Activated gamma-delta T cell treated with Interleukin-2 at 50 U/mL for 16 hours (primary cell): ENCODE data around the gene COL4A4.

Experiments
- DNase-seq: peaks from one replicate; pipeline ENCODE4 v3.0.0-alpha.2; 2020

COL4A4 gene

DNA sequence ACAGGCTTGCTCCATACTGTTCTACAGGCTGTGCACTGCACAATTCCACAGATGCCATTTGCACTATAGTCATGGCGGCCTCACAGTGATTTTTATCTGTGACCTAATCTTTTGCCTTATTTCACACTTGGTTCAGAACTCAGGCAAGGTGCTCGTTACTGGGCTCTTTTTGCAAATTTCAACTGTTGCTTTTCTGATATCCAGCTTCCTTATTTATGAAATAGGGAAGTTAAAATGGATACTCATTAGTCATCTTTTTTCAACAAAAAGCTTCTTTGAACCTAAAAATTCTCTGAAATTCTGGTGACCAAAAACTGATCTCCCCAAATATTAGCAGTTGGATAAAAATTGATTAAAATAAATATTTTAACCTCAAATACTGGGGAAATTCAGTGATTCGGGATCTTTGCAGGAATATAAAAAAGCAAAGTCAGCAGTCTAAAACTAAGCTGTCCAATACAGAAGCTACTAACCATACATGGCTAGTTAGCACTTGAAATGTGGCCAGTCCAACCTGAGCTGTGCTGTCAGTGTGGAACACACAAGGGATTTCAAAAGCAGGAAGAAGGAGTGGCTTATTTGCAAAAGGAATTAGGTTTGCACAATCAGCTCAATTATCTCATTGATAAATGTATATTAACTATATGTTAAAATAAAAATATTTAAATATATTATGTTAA, 134.4 kb downstream of the COL4A4 start:
- no peak for DNase-seq

DNA sequence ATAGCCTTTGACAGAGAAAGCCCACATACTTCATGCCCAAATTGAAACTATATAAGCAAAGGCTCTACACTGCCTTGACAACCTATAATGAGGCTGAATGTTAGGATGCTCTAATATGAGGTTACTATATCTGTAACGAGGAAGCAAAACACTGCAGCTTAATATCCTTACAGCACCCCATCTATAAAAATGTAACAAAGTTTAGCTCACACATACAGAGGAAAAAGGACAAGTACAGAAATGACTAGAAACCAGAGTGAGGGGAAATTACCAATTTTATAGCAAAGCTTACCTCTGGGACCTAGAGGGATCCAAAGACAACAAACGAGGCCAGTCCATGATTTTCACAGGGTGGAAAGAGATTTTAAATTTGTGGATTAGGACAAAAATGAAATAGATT, 138.5 kb downstream of the COL4A4 start:
- no peak for DNase-seq

DNA sequence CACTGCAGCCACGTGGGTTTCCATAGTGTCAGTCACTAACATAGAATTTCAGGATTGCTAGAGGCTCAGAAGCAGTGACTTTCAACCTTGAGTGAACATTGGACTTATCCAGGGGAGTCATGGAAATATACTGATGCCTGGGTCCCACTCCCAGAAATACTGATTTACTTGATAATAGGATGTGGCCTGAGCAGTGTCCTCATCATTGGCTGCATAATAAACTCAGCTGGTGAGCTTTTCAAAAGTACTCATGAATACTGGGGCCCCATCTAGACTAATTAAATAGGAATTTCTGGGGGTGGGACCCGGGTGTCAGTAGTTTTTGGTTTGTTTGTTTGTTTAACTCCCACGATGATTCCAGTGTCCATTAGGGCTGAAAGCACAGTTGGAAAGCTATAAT, 141.4 kb downstream of the COL4A4 start:
- no peak for DNase-seq

DNA sequence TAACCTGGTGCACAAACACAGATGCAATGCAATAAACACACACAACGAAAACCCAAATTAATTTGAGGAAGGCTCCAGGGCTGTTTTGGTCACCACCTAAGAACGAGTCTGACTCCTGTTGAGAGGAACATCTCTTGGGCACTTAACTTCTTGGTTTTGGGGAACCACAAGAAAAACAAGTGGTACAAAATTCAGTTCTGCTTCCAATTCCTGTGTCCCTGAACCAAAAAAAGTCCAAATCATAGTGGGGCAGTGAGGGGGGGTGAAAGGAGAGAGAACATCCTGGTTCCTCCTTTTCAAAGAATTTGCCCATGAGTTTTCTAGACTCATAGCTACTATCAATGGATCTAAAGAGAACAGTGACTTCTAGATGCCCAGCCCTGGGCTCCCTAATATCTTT, 143.6 kb downstream of the COL4A4 start:
- DNase-seq, result no peak

DNA sequence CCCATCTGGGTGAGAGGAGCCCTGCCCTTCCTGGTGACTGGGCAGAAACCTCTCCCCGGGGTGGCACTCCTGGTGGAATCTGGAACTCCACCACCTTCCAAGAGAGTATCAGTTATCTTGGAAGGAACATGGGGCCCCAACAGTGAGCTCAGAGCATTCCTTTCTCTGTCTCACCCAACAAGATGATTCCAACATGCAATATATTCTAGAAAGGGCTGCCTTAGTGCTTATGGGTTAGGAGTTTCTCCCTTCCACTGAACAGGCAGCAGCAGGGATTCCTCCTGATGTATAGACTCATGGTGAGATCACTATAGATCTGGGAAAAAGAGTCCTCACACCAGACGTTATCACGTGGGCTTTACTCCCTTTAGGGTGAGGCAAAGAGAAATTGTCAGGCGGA, 147.1 kb downstream of the COL4A4 start:
- no peak for DNase-seq

DNA sequence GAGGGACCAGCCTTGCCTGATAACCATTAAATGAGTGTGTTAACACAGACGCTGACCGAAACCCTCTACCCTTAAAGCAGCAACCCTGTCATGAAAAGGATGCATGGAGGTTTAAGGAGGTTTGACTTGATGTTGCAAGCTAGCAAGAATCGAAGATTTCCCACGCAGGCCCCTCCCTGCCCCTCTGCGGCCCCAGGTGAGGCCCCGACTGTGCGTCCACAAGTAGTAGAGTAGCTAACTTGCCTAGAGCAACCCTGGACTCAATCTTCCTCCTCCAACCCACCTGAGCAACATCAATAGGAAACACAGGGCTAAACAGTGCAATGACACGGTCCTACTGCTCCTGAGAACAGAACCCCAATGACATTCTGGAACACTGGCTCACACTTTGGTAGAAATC, 150.1 kb downstream of the COL4A4 start:
- DNase-seq, result no peak

DNA sequence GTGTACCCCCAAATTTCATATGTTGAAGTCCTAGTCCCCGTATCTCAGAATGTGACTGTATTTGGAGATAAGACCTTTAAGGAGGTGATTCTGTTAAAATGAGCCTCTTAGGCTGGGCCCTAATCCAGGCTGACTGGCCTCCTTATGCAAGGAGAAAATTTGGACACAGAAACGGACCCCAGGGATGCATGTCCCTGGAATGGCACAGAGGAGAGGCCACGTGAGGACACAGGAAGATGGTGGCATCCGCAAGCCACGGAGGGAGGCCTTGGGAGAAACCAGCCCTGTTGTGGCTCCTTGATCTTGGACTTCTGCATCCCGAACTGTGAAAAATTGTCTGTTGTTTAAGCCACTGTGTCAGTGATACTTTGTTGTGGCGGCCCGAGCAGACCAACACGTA, 150.7 kb downstream of the COL4A4 start:
- DNase-seq, result no peak

DNA sequence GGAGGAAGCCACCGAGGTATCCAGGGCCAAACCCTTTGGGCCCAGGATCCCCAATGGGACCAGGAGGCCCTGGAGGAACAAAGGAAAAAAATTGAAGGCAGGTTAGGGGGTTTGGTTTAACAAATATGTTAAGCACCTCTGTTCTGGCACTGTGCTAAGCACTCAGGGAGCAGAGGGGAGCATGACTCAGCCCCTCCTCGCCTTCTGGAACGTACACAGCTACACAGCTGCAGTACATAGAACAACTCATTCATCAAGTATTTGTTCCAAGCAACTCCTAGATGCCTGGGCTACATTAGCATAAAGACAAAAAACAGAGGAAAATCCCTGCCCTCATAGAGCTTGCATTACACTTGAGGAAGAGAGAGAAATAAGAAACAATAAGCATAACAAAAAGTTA, 153.6 kb downstream of the COL4A4 start:
- DNase-seq, result no peak

DNA sequence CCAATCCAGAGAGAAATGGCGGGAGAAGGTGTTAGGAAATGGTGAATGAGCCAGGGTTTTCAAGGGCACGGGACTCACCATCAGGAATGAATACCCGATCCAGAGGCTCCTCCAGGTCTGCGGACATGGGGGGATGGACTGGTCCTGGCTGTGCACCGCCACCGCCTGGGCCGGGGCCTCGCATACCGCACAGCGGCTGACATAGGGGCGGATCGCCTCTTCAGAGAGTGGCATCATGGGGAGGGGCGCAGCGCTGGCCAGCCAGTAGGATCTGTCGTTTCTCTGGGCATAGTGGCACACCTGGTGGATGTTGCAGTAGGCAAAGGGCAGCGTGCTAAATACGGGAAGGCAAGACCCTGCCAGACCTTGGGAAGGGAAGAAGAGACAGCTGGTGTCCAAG, 156.1 kb downstream of the COL4A4 start:
- no peak for DNase-seq

DNA sequence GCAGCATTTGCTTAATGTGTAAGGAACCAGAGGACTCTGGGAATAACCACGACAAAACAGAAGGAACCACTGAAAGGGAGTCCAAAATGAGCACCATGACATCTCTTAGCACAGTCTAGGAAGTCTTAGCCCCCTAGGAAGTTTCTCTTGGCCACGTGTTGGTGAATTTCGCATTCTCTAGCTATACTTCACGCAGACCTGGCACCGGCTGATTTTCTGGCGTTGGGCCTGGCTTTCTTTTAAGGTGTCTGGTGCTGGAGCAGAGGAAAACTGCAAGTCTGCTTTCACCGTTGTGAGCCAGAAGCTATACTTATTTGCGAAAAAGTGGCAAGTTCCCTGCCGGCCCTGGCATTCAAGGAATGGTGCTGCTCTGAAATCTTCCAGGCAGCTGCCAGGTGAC, 156.9 kb downstream of the COL4A4 start:
- DNase-seq, result no peak

DNA sequence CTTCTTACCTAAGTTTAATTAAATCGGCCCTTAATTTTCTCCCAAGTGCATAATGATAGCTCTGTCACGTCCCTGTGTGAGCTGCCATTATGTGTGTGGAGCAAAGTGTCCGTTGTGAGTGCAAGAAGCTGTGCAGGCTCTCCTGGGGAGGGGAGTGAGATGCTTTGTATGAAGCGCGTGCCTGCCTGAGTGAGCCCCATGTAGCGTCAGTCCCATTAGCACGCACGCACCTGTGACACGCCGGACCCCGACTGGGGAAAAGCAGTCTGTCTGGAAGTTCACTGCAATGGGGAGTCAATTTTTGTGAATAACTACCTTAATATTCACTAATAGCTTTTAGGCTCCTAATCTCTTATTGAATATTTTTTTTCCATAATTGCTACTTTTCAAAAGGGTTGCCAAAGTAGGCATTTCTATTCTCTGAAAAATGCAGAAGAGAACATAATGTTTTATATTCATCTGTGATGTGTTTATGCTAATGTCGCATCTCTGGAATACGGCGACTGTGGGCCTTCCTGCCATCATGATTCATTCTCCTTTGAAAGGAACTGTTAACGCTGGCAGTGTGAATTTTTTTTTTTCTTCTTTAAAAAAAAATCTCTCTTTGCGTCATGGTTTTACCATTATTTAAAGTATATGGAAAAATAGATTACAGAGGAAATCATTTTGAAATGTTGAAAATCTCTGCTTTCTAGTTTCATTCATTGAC, 157.7 kb downstream of the COL4A4 start:
- no peak for DNase-seq

DNA sequence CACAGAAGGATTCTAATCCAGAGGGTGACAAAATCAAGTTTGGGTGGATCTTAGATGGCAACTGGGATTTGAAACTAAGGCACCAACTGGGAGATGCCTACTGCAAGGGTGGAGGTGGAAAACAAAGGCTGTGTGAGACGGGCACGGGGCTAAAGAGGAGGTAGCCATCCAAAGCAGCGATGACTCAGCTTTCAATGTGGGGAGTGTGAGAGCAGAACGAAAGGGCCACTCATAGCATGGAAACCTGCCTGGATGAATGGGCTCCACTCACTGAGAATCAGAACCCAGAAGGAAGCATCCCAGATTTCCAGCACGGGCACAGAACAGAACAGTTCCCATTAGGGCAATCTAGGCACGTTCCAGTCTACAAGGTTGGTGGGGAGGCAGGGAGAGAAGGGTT, 159.5 kb downstream of the COL4A4 start:
- no peak for DNase-seq

DNA sequence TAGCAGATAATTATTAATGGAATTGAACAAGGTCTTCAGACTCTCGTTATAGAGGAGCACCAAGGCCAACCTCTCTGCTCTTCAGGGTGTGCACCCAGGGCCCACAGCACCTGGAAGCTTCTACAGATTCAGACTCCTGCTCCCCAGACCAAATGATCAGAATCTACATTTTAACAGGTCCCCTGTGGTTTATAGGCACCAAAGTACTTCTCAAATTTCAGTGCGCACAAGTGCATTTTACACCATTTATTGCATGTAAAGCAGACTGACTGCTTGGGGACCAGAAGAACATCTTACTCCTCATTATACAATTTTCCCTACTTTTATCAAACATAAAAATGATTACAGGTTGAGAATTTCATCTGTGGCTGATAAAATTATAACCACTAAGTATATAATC, 163.9 kb downstream of the COL4A4 start:
- no peak for DNase-seq

DNA sequence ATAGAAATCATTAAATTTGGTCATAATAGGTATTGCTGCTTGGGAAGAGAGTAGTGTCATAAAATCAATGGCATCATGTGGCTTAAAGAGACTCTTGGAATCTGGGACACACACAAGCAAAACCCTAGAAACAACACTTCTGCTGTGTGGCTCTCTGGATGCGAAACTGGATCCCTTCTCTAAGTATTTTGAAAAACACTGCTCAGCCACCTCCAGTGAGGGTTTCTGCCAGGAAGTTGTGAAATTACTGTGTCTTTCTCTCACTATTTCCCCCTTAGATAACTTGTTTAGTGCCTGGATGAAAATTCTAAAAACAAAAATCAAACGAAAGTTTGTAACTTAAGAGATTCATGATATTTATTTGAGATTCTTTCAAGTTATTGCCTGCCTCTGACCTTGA, 164.3 kb downstream of the COL4A4 start:
- DNase-seq, result no peak

DNA sequence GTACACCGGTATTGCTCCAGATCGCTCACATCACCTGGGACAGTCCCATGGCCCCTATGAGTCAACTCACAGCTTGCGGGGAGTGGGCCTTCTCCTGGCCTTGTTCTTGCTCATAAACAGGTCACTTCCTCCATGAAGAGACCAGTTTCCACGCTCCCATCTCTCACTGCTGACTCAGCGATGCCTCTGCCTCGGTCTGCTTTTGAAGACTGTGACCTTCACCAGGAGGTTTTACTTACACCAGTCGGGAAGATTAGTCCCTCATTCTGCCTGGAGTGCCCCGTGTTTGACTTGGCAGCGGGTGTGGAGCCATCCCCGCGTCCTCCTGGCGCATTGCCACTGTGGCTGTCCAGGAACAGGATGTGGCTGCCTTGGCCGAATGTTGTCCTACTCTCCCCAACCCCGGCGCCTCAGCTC, 168.4 kb downstream of the COL4A4 start:
- no peak for DNase-seq

DNA sequence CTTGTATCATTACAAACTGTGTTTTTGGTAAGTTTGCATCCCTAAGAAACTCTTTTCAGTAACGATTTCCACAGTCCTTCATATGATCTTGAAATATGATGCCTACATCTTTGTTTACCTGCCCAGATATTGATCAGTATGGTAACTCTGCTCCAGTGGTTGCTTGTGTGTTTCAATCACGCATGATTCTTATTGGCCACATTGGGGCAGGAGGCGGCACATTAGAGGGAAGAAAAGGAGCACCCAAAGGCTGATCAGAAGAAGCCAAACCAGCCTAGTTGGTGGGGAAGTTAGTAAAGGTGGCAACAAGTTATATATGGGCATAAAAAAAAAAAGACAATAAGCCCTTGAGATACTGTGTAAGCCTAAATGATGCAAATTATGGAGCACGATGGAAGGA, 169.2 kb downstream of the COL4A4 start:
- no peak for DNase-seq

DNA sequence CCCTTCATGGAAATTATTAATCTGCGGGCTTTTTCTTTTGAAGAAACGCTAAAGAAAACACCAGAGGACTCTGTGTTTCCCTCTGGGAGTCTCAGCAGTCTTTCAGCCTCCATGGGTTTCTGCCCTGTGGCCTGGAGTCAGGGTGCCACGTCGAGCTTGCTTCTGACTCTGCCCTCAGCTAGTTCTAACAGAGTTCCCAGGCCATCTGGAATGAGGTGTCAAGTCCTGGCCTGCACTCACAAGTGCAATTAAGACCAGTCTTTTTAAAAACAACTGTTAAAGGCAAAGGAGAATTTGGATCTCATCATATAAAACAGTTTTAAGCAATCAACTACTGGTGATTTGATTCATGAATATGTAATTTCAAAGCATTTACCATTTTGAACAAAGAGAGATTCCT, 170.8 kb downstream of the COL4A4 start:
- no peak for DNase-seq

DNA sequence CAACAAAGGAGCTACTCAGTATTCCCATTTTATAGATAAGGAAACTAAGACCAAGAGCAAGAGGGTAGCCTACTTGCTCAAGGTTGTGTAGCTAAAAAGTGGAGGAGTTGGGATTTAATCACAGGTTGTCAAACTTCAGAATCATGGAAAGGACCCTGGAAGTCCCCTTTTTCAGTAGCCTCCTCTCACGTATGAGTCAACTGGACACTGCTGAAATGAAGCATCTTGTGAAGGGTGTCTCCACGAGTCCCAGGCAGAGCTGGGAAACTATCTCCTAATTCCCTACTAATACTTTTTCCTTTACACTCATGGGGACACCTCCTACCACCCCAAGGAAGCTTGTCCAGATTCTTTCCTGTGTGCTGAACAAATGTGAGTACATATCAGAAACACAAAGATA, 172.3 kb downstream of the COL4A4 start:
- no peak for DNase-seq

DNA sequence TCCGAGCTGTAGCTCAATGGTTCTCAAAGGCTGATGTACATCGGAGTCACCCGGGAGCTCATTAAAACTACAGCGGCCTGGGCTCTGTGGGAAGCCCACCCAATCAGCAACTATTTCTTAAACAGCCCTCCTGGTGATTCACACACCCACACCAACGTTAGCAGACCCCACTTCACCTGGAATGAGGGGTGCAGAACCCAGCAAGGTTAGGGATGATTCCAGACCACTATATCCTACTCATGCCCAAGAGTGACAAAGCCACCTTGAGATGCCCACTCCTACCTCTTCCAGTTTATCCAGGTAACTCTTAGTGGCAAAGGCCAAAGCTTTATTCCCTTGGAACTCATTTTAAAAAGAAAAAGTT, 178.4 kb downstream of the COL4A4 start:
- DNase-seq, result no peak

DNA sequence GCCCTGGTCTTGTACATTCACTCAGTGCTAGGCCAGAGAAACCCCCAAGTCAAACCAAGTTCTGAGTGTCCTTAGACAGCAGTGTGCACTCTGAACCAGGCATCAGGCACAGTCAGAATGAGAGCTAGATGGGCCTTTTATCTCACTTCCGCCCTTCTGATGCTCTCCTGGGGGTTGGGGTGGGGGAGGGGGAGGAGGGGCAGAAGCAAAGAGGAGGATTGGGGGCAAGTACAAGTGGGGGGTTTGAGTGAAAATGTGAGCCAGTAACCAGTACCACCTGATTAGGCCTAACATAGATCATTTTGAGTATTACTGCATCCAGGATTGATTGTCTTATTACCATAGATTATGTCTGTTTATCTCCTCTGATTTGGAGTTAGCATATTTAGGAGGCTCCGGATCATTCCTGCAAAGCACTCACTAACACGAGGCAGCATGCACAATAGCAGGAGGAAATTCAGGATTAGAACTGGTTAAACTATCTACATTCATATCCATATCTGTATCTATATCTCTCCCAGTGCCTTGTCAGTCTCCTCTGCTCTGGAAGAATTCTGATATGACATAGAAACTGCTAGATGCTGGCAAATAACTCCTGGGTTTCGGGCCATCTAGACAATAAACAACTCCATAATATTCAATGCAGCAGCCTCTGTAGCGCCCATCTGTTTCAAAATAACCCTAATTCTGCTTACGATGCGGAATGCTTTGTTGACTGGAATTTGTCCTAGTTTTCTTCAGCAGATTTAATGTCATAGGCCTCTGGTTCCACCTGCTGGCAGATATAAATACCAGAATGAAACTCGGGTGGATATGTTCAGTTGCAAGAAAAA, 179.0 kb downstream of the COL4A4 start:
- no peak for DNase-seq

DNA sequence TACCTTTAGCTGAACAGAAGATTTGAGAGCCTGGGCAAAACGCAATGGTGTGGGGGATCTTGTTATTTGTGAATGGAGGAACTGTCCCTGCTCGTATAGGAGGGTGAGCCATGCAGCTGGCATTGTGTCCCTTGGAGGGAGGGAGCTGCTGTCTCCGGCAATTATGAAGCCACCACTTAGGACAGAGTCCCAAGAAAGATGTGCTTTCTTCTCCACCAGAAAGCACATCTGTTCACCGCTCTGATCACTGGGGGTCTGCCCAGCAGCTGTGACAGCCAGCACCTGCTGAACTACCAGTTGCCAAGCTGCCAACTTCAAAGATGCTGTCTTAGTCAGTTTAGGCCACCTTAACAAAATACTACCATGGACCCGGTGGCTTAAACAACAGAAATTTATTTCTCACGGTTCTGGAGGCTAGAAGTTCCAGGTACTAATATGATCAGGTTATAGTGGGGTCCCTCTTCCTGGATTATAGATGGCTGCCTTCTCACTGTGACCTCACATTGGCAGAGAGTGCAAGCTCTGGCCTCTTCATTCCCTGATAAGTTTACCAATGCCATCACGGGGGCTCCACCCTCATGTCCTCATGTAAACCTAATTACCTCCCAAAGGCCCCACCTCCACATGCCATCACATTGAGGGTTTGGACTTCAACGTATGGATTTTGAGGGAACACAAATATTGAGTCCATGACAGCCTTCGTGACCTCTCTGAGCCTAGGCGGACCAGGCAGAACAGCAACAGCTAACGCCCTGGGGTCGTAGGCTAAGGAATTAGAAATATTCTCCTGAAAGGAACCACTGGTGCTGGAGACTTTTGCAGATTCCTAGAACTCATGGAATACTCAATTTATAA, 179.9 kb downstream of the COL4A4 start:
- no peak for DNase-seq

DNA sequence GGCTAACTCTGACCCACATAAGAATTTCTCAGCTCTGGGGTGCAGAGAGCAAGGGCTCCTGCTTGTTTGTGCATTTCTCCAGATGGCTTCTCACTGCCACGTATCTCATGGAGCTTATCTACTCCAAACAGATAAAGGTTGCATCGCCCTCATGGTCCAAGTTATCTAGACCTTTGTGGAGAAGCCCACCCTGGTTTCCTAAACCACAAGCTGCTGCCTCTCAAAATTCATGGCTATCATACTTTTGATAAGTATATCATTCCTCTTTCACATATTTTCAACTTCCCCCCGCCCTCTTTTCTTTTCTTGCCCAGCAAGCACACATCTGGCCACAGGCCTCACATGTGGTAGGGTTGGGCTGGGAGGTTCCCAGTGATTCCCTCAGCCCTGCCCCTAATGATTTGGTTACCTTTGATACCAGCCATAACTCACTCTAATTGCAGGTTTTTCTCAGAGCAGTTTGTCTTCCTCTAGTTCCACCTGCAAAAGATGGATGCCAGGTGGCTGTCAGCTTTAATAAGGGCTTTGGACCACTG, 182.1 kb downstream of the COL4A4 start:
- DNase-seq, result no peak

DNA sequence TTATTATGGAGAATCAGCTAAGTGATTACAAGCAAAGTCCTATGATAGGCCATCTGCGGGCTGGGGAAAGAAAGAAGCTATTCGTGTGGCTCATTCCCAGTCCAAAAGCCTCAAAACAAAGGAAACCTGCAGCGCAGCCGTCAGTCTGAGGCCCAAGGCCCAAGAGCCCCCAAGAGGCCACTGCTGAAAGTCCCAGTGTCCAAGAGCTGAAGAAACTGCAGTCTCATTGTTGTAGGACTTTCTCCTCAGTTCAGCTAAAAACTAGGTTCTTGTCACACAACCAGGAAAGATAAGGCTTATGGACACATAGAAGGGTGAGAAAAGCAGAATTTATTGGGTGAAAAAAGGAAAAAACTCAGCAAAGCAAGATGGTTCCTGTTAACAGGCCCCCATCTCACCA, 185.0 kb downstream of the COL4A4 start:
- DNase-seq, result no peak
